Activated CD4-positive, alpha-beta T cell treated with anti-CD3 and anti-CD28 coated beads, Interleukin-2, amount 10 ng/mL, durations not matched to agents 7 days and 5 days (primary cell): Measurements from ENCODE around the gene MON2. TPM values are rescaled to one million over a fixed set of nuclear protein-coding genes. Genes with fewer than 3 reads are reported as not detected.

Experiments used
- CTCF ChIA-PET: fragments of 350-600 bp; sonication (Branson Sonifier 250); formaldehyde crosslinking; loops from one replicate; lab custom pipeline; 2021; ENCODE audit warnings: antibody characterized with exemption; lab: Charles Lee
- POLR2A ChIA-PET: fragments of 350-600 bp; sonication (Branson Sonifier 250); formaldehyde crosslinking; loops from one replicate; lab custom pipeline; 2021; ENCODE audit warnings: antibody characterized with exemption; lab: Charles Lee
- DNase-seq: peaks from one replicate; pipeline ENCODE4 v3.0.0-alpha.2; 2020
- H3K27ac Mint-ChIP-seq: one replicate; pipeline ENCODE4 v1.8.0; 2021; ENCODE audit warnings: mild to moderate bottlenecking, moderate library complexity, mixed read lengths
- H3K27me3 Mint-ChIP-seq: one replicate; pipeline ENCODE4 v1.8.0; 2021; ENCODE audit warnings: mixed read lengths
- H3K36me3 Mint-ChIP-seq: one replicate; pipeline ENCODE4 v1.8.0; 2021; ENCODE audit warnings: low read depth, mixed read lengths
- H3K4me1 Mint-ChIP-seq: one replicate; pipeline ENCODE4 v1.8.0; 2021; ENCODE audit warnings: mixed read lengths
- H3K4me3 Mint-ChIP-seq: one replicate; pipeline ENCODE4 v1.8.0; 2021; ENCODE audit warnings: mild to moderate bottlenecking, moderate library complexity, mixed read lengths
- H3K9me3 Mint-ChIP-seq: one replicate; pipeline ENCODE4 v1.8.0; 2021; ENCODE audit warnings: mixed read lengths
- total RNA-seq, 2 experiments: library from RNA; stranded (reverse); gene quantifications; one replicate each; pipeline ENCODE4 v1.2.3, GENCODE V29; 2021

The MON2 gene, protein sequence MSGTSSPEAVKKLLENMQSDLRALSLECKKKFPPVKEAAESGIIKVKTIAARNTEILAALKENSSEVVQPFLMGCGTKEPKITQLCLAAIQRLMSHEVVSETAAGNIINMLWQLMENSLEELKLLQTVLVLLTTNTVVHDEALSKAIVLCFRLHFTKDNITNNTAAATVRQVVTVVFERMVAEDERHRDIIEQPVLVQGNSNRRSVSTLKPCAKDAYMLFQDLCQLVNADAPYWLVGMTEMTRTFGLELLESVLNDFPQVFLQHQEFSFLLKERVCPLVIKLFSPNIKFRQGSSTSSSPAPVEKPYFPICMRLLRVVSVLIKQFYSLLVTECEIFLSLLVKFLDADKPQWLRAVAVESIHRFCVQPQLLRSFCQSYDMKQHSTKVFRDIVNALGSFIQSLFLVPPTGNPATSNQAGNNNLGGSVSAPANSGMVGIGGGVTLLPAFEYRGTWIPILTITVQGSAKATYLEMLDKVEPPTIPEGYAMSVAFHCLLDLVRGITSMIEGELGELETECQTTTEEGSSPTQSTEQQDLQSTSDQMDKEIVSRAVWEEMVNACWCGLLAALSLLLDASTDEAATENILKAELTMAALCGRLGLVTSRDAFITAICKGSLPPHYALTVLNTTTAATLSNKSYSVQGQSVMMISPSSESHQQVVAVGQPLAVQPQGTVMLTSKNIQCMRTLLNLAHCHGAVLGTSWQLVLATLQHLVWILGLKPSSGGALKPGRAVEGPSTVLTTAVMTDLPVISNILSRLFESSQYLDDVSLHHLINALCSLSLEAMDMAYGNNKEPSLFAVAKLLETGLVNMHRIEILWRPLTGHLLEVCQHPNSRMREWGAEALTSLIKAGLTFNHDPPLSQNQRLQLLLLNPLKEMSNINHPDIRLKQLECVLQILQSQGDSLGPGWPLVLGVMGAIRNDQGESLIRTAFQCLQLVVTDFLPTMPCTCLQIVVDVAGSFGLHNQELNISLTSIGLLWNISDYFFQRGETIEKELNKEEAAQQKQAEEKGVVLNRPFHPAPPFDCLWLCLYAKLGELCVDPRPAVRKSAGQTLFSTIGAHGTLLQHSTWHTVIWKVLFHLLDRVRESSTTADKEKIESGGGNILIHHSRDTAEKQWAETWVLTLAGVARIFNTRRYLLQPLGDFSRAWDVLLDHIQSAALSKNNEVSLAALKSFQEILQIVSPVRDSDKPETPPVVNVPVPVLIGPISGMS (N-terminal part only)
- total RNA-seq = 10 to 100 TPM; 44.2 to 48.7 TPM

DNA sequence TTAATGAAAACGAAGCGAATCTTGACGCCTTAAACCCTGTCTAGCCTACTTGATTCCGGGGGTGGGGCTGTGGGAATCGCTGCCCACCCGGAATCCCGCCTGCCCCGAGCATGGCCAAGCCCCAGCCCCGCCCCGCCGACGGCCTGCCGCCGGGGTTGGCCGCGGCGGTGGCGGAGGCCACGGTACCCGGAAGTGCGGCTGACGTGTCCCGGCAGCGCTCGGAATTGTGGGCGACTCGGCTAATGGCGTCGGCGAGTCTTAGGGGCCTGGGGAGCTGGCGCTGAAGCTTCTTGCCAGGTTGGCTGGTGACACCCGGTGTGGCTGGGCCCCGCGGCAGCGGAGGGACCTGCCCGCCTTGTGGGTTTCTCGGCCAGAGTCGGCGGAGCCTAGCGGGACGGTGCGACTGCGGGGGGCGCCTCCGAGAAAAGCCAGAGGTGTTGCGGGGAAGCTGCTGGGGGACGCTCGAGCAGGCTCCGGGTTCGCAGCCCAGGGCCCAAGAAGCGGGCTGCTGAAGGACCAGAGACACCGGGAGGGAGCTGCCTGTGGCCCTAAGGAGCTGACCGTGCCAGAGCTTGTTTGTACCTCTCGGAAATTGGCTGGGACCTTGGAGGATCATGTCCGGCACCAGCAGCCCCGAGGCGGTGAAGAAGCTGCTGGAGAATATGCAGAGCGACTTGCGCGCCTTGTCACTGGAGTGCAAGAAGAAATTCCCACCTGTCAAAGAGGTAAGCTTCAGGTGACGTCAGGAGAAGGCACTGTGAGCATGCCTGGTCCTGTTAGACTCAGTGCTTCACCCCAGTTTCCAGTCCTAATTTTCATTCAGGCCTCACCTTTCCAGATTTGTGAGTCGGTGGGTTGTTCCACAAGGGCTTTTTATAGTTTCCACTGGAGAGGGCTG is at the start of gene MON2:
TSS of gene MON2 (plus strand) at position 233 of the 898 bp plus-strand sequence. CDS start at position 615, 382 bp downstream.
- DNase-seq = peak; percentile 87
- peaks cover 14% of the 10 kb centered on the region for H3K9me3 Mint-ChIP-seq
- H3K36me3 Mint-ChIP-seq = peaks cover 9% of the 10 kb centered on the region
- H3K27ac Mint-ChIP-seq = peak within 1 kb of the TSS; percentile 88
- POLR2A ChIA-PET = interaction anchor here (1.1 kb wide), 1 partner anchor 136 kb away, joined by 3 read pairs; no protein-coding TSS in a partner anchor
- H3K27me3 Mint-ChIP-seq = peaks cover 5% of the 10 kb centered on the region
- peak within 1 kb of the TSS; percentile 88 for H3K4me3 Mint-ChIP-seq
- CTCF ChIA-PET = interaction anchor here (0.6 kb wide), 1 partner anchor 1728 kb away, joined by 3 read pairs; no protein-coding TSS in a partner anchor
- H3K4me1 Mint-ChIP-seq = peaks cover 22% of the 10 kb centered on the region

- Mint-ChIP-seq H3K36me3 (no peaks in the 10 kb centered on the region), H3K4me3 (no peak overlapping the region), H3K27ac (no peak overlapping the region), H3K9me3 (peaks cover 27% of the 10 kb centered on the region), H3K27me3 (peaks cover 31% of the 10 kb centered on the region), H3K4me1 (no peaks in the 10 kb centered on the region)
- ChIA-PET POLR2A (no interaction called here), CTCF (interaction anchor here (1.1 kb wide), 1 partner anchor 9 kb away, joined by 3 read pairs; no protein-coding TSS in a partner anchor)
- DNase-seq = no peak
Observed at GRCh38 chr12:62426089-62426488, 40.5 kb upstream of the MON2 start.

DNA sequence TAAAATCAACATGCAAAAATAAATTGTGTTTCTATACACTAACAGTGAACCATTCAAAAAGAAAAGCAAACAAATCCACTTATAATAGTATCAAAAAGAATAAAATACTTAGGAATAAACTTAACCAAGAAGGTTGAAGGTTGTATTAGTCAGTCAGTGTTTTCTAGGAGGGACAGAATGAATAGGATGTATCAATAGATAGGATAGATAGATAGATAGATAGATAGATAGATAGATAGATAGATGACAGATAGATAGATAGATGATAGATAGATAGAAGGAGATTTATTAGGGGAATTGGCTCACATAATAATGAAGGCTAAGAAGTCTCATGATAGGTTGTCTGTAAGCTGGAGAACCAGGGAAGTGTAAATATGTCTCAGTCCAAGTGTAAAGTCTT is 37.2 kb upstream of the MON2 start:
- Mint-ChIP-seq H3K27me3 (peaks cover 50% of the 10 kb centered on the region), H3K4me1 (peaks cover under 1% of the 10 kb centered on the region), H3K36me3 (no peaks in the 10 kb centered on the region), H3K4me3 (no peak overlapping the region), H3K27ac (no peak overlapping the region), H3K9me3 (peaks cover 12% of the 10 kb centered on the region)
- ChIA-PET CTCF (no interaction called here), POLR2A (no interaction called here)
- DNase-seq = no peak

- POLR2A ChIA-PET = no interaction called here
- peaks cover 58% of the 10 kb centered on the region for H3K27me3 Mint-ChIP-seq
- no peak for DNase-seq
Observed at GRCh38 chr12:62434494-62435302, 31.9 kb upstream of the MON2 start.

DNA sequence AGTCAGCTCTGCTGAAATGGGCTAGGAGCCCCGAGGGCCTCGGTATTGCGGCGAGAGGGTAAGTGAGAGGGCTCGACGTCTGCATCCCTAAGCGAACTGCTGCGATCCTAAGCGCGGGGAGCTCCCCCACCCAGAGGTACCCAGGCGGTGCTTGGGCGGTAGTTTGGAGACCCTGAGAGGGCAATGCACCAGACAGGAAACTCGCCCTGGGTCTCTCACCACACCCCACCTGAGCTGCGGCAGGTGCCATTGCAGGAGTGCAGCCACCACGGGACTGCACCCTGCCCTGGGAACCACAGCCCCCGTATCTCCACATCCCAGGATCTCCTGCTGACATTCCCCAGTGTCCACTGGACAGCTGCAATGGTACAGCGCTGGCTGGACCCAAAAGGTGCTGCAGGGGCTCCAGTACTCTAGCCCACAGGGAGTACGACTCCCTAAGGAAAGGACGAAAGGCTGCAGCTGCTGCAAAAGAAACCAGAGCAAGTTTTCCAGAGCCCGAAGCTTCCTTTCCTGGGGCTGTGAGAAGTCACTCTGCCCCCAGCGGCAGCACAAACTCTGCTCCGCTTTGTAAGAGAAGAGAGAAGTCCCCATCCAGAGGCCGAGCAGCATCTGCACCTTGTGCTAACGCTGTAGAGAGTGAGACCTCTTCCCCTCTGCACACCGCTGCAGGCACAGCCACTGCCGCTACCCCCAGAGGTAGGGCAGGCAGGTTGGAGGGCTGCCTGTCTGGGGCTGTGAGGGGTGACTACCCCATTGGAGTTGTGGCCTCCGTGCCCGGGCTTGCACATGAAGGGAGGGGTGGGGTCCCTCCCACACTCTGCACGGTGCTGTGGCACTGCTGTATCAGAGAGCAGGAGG is 31.1 kb upstream of the MON2 start:
- ChIA-PET POLR2A (no interaction called here), CTCF (interaction anchor here (0.6 to 5.7 kb wide), 10 partner anchors 8 to 378 kb away, joined by 3 to 46 read pairs (median 4); no protein-coding TSS in a partner anchor)
- Mint-ChIP-seq H3K27ac (no peak overlapping the region), H3K4me1 (peaks cover 22% of the 10 kb centered on the region), H3K9me3 (no peaks in the 10 kb centered on the region), H3K36me3 (no peaks in the 10 kb centered on the region), H3K4me3 (peak overlapping the region; percentile 74), H3K27me3 (peaks cover 51% of the 10 kb centered on the region)
- DNase-seq = peak; percentile 51

More at GRCh38 chr12:62434494-62435302, 31.9 kb upstream of the MON2 start:
- peak overlapping the region; percentile 74 for H3K4me3 Mint-ChIP-seq
- H3K9me3 Mint-ChIP-seq = no peaks in the 10 kb centered on the region
- peaks cover 22% of the 10 kb centered on the region for H3K4me1 Mint-ChIP-seq
- no peaks in the 10 kb centered on the region for H3K36me3 Mint-ChIP-seq
- CTCF ChIA-PET = interaction anchor here (1.0 to 5.7 kb wide), 6 partner anchors 8 to 362 kb away, joined by 3 to 46 read pairs (median 4); no protein-coding TSS in a partner anchor
- no peak overlapping the region for H3K27ac Mint-ChIP-seq

- H3K4me3 Mint-ChIP-seq = peak overlapping the region; percentile 74
Observed at GRCh38 chr12:62436164-62436503, 30.5 kb upstream of the MON2 start.

DNA sequence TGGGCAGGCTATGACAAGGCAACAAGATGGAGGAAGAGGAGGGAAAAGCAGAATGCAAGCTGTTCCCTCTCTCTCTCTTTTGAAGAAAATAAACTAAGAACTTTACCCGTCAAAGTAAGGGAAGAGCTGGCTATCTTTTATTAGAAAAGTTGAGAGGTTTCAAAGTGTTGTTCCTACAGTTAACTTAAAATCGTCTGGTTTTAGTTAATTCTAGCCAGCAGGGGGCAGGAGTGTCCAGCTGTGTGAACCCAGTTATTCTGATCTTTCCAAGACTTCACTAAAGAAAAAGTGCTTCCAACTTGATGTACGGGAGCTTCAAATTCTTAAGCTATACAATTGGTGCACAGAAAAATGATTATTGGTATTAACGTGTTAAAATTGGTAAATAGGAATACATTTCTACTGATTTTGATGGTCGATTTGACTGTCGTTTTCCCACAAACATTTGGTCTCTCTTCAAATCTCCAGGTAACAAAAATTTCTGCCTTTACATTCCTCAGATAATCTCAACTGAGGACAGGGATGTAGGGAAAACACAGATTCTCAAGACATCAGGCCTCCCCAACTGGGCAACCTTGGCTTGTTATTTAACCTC is 28.4 kb upstream of the MON2 start:
- Mint-ChIP-seq H3K4me3 (no peak overlapping the region), H3K27ac (no peak overlapping the region), H3K4me1 (peaks cover 22% of the 10 kb centered on the region), H3K9me3 (peaks cover 11% of the 10 kb centered on the region), H3K27me3 (peaks cover 41% of the 10 kb centered on the region), H3K36me3 (no peaks in the 10 kb centered on the region)
- ChIA-PET CTCF (interaction anchor here (0.6 to 5.7 kb wide), 6 partner anchors 136 to 1288 kb away, joined by 3 to 46 read pairs (median 3); no protein-coding TSS in a partner anchor), POLR2A (no interaction called here)
- peak; percentile 69 for DNase-seq

More at GRCh38 chr12:62436164-62436503, 30.5 kb upstream of the MON2 start:
- Mint-ChIP-seq H3K27me3 (peaks cover 45% of the 10 kb centered on the region), H3K4me1 (peaks cover 22% of the 10 kb centered on the region), H3K36me3 (no peaks in the 10 kb centered on the region), H3K9me3 (peaks cover 5% of the 10 kb centered on the region), H3K27ac (no peak overlapping the region)
- POLR2A ChIA-PET = no interaction called here
- no peak for DNase-seq
- CTCF ChIA-PET = interaction anchor here (1.0 to 5.7 kb wide), 8 partner anchors 8 to 378 kb away, joined by 3 to 46 read pairs (median 4); no protein-coding TSS in a partner anchor

DNA sequence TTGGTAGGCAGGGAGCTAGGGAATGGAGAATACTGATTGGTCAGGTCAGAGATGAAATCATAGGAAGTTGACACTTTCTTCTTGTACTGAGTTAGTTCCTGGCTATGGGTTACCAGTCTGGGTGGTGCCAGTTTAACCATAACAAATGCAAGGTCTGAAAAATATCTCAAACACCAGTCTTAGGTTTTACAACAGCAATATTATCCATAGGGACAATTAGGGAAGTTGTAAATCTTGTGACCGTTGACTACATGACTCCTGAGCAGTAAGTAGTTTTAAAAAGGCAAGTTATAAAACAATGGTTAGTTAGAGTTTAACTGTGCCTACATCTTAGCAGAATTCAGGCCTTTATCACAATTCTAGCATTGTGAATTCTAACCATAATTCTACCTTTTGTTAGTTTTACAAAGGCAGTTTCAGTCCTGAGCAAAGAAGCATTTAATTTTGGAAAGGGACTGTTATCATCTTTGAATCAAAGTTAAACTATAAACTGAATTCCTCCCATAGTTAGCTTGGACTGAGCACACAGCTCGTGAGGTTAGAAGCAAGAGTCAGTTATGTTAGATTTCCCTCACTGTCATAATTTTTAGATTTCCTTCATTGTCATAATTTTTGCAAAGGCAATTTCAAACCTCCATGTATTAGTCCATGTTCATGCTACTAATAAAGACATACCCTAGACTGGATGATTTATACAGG is 19.7 kb upstream of the MON2 start:
- POLR2A ChIA-PET = no interaction called here
- Mint-ChIP-seq H3K27ac (no peak overlapping the region), H3K9me3 (peaks cover 10% of the 10 kb centered on the region), H3K36me3 (no peaks in the 10 kb centered on the region), H3K4me3 (no peak overlapping the region), H3K4me1 (no peaks in the 10 kb centered on the region), H3K27me3 (peaks cover 21% of the 10 kb centered on the region)
- CTCF ChIA-PET = interaction anchor here (1.6 kb wide), 1 partner anchor 19 kb away, joined by 4 read pairs; no protein-coding TSS in a partner anchor
- no peak for DNase-seq

DNA sequence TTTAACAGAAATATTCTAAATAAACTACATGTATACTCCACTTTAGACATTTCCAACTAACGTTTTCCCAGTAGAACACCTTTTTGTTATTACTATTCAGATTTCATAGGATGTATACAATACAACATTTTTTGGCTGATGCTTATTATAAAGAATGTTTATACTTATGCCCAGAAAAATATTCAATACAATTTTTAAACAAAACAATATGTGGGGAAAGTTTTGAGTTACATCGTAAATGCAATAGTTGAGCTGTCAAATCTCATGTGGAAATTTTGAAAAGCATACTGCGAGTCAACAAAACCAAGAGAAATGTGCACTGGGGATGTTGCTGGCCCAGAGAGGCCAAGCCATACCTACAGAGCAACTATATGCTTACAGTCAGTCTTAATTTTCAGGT is 18.2 kb upstream of the MON2 start:
- H3K4me3 Mint-ChIP-seq = no peak overlapping the region
- H3K9me3 Mint-ChIP-seq = peaks cover 7% of the 10 kb centered on the region
- peaks cover 19% of the 10 kb centered on the region for H3K27me3 Mint-ChIP-seq
- DNase-seq = no peak
- CTCF ChIA-PET = interaction anchor here (0.7 kb wide), 1 partner anchor 212 kb away, joined by 3 read pairs; no protein-coding TSS in a partner anchor
- no peaks in the 10 kb centered on the region for H3K4me1 Mint-ChIP-seq
- H3K27ac Mint-ChIP-seq = no peak overlapping the region
- POLR2A ChIA-PET = interaction anchor here (0.7 kb wide), 1 partner anchor 9 kb away, joined by 3 read pairs; no protein-coding TSS in a partner anchor
- H3K36me3 Mint-ChIP-seq = no peaks in the 10 kb centered on the region
